ENCODE results near the gene PKDREJ. TPM values are rescaled to one million over a fixed set of nuclear protein-coding genes. Genes with fewer than 3 reads are reported as not detected.

Gene PKDREJ
- total and polyA plus RNA-seq, 2 experiments from 2014 or later, result not detected

- no peak for TF ChIP-seq ZNF462 (CRISPR knock-in tag; IDR thresholded peaks at IDR 0.05)
- no peak for TF ChIP-seq CREB1 (CRISPR knock-in tag; IDR thresholded peaks at IDR 0.05; ENCODE audit: low read depth)
- TF ChIP-seq, protein P1, sequence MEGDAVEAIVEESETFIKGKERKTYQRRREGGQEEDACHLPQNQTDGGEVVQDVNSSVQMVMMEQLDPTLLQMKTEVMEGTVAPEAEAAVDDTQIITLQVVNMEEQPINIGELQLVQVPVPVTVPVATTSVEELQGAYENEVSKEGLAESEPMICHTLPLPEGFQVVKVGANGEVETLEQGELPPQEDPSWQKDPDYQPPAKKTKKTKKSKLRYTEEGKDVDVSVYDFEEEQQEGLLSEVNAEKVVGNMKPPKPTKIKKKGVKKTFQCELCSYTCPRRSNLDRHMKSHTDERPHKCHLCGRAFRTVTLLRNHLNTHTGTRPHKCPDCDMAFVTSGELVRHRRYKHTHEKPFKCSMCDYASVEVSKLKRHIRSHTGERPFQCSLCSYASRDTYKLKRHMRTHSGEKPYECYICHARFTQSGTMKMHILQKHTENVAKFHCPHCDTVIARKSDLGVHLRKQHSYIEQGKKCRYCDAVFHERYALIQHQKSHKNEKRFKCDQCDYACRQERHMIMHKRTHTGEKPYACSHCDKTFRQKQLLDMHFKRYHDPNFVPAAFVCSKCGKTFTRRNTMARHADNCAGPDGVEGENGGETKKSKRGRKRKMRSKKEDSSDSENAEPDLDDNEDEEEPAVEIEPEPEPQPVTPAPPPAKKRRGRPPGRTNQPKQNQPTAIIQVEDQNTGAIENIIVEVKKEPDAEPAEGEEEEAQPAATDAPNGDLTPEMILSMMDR (conservative IDR thresholded peaks at IDR 0.05; ENCODE audit: low read depth in 2 of 2), result no peak
- TF ChIP-seq ZNF114 (CRISPR knock-in tag; IDR thresholded peaks at IDR 0.05), result no peak
Measured at GRCh38 chr22:46297151-46297812, 34.1 kb upstream of the PKDREJ start (continued).

DNA sequence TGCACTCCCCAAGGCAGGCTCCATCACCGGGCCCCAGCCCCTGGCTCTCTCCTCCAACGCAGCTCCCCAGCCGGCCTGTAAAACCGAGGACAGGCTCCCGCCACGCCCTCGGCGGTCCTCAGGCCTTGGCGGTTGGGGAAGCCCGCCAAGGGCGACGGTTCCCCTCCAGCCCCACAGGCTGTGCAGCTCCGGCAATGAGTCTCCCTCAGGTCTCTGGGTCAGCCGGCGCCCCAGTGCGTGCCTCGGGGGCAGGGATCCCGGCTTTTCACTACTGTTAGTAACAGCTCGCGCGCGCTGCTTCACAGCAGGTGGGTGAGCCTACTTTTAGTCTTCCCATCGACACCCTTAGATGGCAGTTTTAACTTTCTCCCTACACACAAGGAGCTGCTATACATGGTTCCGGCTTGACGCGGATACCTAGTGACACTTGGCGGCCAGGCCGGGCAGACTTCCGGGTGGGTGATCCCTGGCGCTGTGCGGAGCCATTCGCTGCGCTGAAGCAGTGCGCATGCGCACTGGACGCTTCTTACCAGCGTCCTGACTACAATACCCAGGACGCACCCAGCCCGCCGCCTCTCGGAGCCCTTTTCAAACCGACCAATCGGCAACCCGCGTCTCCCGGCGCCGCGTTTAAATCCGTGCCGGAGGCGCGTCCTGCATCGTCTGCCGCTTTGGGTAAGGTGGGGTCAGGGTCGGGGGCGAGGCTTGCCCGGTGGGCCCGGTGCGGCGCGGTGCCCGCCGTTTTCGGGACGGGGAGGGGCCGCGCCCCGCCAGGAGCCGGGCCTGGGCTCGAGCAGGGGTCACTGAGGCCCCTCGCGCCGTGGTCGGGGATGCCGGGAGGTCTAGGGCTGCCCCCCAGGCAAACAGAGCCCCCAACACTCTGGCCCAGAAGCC is 33.4 kb upstream of the PKDREJ start, which contains the start of gene GTSE1:
TSS of gene GTSE1 (plus strand) at position 614 of the 894 bp plus-strand sequence. CDS start 531 bp downstream, outside the sequence.
- Mint-ChIP-seq H3K27ac (peak within 1 kb of the TSS; percentile 89), H3K4me1 (peaks cover 19% of the 10 kb centered on the region), H3K4me3 (peak within 1 kb of the TSS; percentile 90), H3K27me3 (ENCODE audit: insufficient read depth, low read depth, poor library complexity) (peaks cover 20% of the 10 kb centered on the region), H3K9me3 (peaks cover 2% of the 10 kb centered on the region; the same call in 1 of the 3 replicates), H3K36me3 (ENCODE audit: low read depth) (peaks cover 33% of the 10 kb centered on the region)
- H3K27ac ChIP-seq (ENCODE audit: low read depth), result peak within 1 kb of the TSS; percentile 87
- H3K4me2 ChIP-seq, result peak within 1 kb of the TSS; percentile 91
- ATAC-seq (peak; percentile 95), DNase-seq (ENCODE audit: low spot score) (peak; percentile 99)
- H2AFZ ChIP-seq, result peak within 1 kb of the TSS; percentile 99
- H3K36me3 ChIP-seq (ENCODE audit: insufficient read depth), result no peaks in the 10 kb centered on the region
- peak within 1 kb of the TSS; percentile 94 for H3K4me3 ChIP-seq
- H3K4me1 ChIP-seq (ENCODE audit: insufficient read depth), result peaks cover 10% of the 10 kb centered on the region
- peaks cover 25% of the 10 kb centered on the region for H3K79me2 ChIP-seq (replicated peaks; ENCODE audit: insufficient read depth)
- no peaks in the 10 kb centered on the region for H3K27me3 ChIP-seq (ENCODE audit: insufficient read depth)
- H3F3A ChIP-seq (replicated peaks; ENCODE audit: low read depth), result no peaks in the 10 kb centered on the region; the same call in 1 of the 2 replicates
- TF ChIP-seq NANOG (IDR thresholded peaks at IDR 0.05; ENCODE audit: borderline replicate concordance) (no peak), CREB1 (CRISPR knock-in tag; IDR thresholded peaks at IDR 0.05; ENCODE audit: low read depth) (peak; percentile 64), POLR2AphosphoS5 (IDR thresholded peaks at IDR 0.05; ENCODE audit: low read depth) (peak; percentile 84), ZNF114 (CRISPR knock-in tag; IDR thresholded peaks at IDR 0.05) (no peak), ZNF331 (CRISPR knock-in tag; IDR thresholded peaks at IDR 0.05; ENCODE audit: low read depth) (no peak)
- TF ChIP-seq, protein P1 (conservative IDR thresholded peaks at IDR 0.05; ENCODE audit: low read depth in 2 of 2), result peak in 1 of 2 experiments; percentile 30; a peak in 1 of 4 replicates
- TF ChIP-seq, protein P2, sequence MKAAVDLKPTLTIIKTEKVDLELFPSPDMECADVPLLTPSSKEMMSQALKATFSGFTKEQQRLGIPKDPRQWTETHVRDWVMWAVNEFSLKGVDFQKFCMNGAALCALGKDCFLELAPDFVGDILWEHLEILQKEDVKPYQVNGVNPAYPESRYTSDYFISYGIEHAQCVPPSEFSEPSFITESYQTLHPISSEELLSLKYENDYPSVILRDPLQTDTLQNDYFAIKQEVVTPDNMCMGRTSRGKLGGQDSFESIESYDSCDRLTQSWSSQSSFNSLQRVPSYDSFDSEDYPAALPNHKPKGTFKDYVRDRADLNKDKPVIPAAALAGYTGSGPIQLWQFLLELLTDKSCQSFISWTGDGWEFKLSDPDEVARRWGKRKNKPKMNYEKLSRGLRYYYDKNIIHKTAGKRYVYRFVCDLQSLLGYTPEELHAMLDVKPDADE (IDR thresholded peaks at IDR 0.05), result no peak
- peaks cover 8% of the 10 kb centered on the region; the same call in 1 of the 2 replicates for H4K20me1 ChIP-seq (replicated peaks; ENCODE audit: insufficient read depth)
- H3K9me2 ChIP-seq (ENCODE audit: insufficient read depth), result no peaks in the 10 kb centered on the region

All from GM23338 (cell line).